HG02642 (cell line): ENCODE data around the gene RITA1.
A peak's percentile ranks its signal among the peaks of the same experiment; 100 is the strongest.

Source experiments
- ATAC-seq: cut with Tn5 transposase; IDR thresholded peaks from one replicate; pipeline ENCODE4 v1.9.1; 2021; ENCODE audit warnings: mild to moderate bottlenecking; ENCODE audit not compliant: unreplicated experiment, poor library complexity

RITA1 gene

DNA sequence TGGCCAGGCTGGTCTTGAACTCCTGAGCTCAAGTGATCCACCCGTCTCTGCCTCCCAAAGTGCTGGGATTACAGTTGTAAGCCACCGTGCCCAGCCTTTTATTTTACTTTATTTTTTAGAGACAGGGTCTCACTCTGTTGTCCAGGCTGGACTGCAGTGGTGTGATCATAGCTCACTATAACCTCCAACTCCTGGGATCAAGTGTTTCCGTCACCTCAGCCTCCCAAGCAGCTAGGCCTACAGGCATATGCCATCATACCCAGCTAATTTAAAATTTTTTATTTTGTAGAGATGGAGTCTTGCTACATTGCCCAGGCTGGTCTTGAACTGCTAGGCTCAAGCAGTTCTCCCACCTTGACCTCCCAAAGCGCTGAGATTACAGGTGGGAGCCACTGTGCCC lies 39.4 kb downstream of the RITA1 start:
- ATAC-seq, result no peak

DNA sequence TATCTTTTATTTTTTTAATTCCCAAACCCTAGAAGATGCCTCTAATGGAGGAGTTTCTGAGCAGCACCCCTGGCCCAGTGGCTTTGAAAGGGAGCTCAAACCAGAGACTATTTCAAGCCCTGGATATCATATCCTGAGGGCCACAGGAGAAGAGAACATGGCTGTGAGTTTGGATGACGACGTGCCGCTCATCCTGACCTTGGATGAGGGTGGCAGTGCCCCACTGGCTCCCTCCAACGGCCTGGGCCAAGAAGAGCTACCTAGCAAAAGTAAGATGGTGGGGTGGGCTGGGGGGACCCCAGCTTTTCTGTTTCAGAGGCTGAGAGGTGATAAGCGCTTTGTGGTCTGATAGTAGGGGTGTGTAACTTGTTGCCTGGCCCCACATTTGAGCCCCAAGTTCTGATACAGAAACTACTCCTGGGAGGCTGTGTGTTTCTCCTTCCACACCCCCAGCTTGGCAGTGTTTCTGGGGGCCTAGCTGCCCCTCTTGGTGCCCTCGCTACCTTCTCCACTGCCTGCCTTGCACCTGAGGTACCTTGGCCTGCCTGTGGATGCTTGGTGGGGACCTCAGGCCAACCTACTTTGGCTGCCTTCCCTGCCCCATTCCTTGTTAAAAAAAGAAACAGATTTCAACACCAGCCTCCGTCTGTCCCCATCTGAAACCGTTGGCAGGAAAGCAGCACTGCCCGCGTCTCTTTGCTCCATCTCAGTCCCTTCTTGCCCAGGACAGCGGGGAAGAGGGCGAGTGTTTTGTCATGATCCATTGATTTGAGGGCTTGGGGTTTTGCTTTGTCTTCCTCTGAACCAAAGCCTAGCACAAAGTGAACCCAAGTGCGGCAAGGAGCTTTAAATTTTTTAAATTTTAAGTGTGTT lies 41.4 kb downstream of the RITA1 start:
- ATAC-seq, result no peak

DNA sequence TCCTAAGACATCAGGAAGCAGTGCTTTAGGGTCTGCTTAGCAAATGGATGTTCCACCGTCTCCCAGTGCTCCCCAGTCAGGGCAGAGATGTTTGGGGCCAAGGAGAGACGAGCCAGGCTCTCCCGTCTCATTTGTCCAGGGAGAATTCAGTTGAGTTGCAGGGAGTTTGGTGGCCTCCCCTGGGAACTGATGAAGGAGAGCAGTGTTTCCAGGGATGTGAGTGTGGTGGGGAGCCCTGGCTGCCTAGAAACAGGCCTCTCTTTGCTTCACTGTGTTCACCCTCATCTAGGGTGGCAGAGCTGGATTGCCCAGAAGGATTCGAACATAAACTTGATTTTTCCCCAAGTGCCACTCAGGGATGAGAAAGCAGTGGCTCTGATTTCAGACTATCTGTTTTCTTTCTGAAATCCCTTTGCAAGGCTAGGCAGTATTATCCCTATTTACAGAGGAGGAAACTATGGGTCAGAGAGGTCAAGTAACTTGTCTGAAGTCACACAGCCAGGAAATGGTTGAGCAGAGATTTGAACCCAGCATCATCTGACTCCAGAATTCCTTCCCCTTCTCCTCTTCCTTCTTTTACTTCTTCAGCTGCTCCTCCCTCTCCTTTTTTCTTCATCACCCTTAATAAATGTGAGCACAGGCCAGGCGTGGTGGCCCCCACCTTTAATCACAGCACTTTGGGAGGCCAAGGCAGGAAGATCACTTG lies 42.3 kb downstream of the RITA1 start:
- ATAC-seq, result no peak

DNA sequence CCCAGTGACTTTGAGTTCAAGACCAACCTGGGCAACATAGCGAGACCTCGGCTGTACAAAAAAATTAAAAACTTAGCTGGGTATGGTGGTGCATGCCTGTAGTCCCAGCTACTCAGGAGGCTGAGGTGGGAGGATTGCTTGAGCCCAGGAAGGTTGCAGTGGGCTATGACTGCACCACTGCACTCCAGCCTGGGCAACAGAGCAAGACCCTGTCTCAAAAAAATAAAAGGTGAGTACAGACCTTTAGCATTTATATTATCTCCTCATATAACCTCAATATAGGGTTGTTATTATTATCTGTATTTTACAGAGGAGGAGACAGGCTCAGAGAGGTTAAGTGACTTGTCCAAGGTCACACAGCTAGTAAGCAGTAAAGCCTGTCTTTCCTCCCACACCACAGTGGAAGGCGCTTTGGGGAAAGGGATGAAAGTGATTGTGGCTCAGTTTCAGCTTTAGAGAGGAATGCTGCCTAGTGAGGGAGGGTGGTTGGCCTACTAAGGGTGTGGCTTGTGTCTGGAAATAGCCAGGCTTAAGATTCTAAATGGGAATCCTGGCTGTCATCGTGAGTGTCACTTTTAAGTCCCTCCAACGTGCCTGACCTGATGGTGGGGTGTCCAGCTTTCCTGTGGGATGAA lies 43.0 kb downstream of the RITA1 start:
- no peak for ATAC-seq

DNA sequence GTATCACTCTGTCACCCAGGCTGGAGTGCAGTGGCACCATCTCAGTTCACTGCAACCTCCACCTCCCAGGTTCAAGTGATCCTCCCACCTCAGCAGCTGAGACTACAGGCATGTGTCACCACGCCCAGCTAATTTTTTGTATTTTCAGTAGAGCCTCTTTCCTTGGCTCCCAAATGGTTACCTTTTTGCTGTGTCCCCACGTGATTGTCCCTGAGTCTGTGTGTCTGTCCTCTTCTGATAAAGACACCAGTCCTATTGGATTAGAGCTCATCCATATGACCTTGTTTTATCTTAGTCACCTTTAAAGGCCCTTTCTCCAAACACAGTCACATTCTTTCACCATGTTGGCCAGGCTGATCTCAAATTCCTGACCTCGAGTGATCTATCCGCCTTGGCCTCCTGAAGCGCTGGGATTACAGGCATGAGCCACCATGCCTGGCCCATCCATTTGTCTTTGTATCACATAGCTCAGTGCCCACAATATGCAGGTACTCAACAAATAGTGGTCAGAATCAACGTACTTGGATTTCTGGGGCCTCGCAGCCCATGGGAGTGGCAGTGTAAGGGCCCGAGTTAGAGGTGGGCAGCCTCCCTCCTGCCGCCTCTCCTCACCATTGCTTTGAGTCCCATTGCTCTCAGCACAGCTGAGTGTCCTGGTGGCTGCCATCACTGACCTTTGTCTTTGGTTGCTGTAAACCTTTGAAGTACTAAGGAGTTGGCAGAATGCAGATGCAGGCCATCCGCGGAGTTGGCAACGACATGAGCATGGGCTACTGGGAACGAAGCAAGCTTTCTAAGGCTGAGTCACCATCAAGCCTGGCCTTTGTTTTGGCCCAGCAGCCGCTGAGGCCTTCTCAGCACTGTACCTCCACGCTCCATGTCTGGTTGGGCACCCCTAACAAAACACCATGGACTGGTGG lies 45.1 kb downstream of the RITA1 start:
- peak; percentile 13 for ATAC-seq

DNA sequence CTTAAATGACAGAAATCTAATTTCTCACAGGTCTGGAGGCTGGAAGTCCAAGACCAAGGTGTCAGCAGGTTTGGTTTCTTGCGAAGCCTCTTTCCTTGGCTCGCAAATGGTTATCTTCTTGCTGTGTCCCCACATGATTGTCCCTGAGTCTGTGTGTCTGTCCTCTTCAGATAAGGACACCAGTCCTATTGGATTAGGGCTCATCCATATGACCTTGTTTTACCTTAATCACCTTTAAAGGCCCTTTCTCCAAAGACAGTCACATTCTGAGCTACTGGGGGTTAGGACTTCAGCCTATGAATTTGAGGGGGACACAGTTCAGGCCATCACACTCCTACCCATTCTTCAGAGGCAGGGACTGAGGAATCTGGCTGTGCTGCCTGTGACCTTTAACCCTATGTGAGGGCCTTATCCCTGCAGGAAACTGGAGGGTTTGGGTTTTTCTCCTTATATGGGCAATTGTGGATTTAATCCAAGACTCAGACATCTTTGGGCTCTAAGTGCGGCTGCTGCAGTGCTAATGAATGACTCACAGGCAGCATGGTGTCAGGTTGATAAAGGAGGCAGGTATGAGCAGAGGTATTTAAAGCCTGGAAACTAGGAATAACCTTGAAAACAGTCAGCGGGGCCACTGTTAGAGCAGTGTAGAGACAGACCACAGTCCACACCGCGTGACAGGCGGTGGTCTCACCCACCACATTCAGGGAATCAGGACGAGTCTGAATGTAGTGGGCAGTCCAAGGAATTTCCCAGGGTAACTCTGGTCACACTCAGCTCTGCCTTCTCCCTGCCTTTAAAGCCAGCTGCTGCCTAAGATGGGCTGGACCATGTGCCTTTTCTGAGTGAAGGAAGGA lies 45.9 kb downstream of the RITA1 start:
- ATAC-seq, result no peak

DNA sequence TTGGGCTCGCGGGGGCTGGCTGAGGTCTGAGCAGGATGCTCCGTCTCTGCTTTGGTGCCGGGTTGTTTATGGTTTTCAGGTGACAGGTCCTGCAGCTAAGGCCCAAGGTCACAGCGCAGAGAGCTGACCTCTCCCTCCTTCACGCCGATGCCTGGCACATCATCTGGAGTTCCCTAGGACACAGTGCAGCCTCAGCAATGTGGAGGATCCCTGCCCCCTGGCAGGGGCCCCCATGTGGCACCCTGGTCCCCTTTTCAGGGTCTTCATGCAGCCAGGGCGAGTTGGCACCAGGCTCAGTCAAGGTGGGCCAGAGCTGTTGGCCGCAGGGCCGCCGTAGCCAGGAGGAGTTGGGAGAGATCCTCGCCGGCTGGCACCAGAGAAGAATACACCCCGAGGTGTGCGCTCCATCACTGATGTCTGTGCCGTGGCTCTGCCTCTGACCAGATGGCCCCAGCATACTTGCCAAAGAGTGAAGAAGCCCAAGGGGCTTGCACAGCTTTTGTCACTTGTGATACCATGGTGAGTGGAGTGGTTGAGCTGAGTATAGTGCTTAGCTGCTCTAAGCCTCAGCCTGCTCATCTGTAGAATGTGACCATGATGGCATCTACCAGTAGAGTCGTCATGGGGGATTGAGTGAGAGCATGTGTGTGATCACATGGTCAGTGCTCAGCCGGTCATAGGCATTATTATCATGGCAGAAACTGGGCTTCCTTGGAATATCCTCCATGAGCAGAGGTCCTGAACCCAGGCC lies 46.7 kb downstream of the RITA1 start:
- no peak for ATAC-seq

DNA sequence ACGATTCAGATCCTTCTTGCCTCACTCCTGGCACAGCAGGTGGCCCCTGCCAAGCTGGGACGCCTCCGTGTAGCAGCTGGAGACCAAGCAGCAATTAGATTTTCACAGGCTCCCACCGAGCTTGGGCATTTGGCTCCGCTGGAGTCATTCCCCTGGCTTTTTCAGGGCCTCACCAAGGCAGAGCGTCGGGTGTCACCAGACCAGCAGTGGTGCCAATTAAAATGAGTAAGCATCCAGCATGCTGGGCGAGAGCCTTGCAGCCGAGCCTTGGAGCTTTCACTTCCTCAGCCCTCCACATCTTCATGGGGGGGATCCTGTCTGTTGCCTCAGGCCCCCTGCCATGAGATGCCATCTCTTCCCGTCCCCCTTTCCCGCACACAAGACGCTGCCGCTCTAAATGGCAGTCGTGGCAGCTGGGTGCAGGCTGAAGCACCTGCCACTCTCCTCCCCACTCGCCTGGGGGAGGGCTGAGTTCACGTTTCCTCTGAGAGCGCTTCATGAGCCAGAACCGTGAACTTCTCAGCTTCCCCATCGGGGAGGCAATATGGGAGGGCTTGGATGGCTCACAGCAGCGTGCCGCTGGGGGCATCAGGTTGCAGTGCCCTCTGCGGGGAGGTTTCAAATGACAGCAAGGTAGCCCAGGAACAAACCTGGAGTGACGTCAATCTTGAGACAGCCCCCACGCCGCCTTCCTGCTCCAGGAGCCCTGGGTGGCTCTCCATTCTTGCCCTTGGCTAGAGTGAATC lies 47.5 kb downstream of the RITA1 start:
- ATAC-seq, result peak; percentile 64

DNA sequence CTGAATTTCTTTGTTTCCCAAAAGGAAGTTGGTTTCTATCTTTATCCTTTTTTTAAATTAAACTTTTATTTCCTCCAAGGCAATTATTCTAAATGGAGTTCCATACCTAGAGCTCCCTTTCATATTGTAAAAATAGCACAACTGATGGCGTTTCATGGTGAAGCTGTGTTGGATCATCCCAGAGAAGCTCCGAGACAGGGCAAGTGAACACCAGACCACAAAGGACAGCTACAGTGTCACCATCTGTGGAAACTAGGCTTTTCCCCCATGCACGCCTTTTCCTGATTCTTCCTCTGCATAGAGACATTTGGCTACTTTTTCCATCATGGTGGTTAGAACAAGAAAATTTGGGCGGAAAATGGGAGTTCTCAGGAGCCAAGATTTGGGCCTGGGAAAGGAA lies 48.4 kb downstream of the RITA1 start:
- ATAC-seq, result no peak

DNA sequence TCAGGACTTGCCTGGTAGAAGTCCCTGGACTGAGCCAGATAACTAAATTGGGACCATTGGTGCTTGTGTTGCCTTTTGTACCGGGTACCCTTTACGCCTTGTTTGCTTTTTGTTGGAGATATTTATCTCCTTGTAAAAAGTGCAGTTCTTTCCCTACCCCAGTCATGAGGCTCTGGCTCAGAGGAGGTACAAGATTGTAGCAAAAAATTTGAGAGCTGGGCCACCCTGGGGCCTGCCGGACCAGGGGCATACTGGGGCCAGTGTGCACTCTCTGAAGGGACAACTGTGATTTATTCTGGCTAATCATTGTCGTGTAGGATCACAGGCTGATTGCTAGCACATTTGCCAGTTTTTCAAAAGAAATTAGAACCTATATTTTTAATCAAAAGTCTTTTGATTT lies 49.0 kb downstream of the RITA1 start:
- ATAC-seq, result no peak

DNA sequence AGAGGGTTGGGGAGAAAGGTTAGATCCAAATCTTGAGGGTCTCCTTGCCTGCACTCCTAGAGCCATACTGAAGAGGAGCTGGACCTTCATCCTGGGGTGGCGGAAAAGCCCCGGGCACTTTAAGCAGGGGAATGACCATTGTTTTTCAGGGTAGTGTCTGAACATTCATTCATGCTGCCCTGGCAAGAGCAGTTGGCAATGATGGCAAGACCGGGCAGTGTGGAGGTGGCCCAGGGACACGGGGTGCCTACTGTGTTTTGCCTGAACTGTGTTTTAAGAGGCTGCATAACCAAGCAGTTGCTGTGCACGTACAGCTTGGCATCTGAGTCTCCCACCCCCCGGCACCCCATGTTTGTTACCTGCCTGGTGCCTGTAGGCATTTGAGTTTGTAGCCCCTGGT lies 50.5 kb downstream of the RITA1 start:
- no peak for ATAC-seq

DNA sequence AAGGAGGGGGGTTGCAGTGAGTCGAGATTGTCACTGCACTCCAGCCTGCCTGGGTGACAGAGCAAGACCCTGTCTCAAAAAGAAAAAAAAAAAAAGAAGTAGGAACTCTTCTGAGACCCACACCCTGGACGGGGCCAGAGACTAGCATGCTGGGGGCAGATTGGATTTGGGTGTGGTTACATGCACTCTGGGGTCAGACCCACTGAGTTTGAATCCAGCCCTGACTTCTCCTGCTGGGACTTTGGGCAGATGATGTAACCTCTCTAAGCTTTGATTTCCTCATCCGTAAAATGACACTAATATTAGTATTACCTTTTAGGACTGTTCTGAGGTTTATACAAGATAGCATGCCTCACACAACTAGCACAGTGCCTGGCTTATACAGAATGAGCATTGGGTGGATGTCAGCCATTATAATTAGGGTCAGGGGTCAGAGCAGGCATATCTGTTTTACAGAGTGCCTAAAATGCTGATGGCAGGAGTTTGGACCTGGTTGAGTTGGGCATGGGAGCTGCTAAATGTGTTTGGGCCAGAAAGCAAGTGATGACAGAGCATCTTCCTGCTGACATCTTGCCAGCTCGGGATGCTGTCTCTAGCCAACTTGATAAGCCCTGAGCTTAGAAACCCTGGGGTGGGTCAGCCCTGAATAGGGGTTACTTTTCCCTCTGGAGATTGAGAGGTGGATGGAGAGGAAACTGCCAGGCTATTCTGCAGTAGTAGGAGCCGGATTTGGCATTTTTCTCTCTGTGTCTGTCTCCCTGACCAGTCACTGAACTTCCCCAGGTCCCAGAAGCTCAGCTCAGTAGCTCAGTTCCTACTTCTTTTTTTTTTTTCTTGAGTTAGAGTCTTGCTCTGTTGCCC lies 51.2 kb downstream of the RITA1 start:
- no peak for ATAC-seq

DNA sequence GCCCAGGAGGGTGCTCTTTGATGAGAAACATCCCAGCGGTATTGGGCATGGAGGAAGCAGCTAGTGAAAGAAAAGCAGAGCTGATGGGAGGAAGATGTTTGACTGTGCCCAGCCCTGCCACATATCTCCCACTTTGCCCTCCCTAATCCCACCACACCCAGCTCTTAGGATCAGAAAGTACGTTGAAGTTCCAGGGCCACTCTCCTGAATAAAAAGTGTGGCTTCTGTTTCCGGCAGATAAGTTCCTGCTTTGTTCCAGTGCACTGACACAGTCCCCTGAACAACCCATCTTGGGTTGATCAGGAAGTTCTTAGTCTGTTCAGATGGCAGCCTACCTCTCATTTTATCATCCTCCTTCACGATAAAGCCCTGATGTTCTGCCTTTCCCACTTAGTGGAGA lies 52.2 kb downstream of the RITA1 start:
- ATAC-seq, result no peak

DNA sequence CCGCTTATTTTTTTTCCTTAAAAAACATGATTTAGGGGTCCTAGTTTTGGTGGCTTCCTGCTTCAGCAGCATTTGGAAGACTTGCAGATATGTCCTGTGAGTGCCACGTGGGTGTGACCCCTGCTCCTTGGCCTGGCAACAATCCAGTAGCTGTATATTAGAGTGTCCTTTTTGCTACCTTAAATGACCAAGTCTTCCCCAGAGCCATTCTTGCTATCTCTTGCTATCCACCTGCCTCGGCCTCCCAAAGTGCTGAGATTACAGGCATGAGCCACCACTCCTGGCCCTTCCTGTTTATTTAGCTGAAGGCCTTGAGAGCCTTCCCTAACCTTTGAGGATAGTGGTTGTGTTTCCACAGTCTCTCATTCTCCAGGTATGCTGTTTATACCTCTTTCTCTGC lies 52.8 kb downstream of the RITA1 start:
- ATAC-seq, result no peak

DNA sequence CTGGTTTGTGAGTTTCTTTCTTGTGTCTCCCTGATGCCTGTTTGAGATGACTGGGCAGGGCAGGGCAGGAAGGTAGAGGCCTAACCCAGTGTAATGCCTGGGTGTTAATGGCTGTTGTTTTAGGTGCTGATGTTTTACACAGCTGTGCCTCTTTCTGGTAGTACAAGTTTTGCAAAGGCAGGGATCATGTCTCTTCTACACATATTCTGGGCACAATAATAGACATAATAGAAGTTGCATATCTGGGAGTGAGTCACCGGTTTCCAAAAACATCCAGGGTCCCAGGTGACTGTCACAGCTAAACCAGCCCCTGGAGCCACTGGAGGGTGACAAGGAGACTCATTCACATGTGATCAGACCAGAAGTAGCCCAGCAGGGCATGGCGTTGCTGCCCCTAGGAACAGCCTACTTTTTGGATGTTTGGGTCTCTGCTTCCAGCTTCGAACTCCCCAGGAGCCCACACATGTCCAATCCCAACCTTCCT lies 53.8 kb downstream of the RITA1 start:
- ATAC-seq, result no peak

DNA sequence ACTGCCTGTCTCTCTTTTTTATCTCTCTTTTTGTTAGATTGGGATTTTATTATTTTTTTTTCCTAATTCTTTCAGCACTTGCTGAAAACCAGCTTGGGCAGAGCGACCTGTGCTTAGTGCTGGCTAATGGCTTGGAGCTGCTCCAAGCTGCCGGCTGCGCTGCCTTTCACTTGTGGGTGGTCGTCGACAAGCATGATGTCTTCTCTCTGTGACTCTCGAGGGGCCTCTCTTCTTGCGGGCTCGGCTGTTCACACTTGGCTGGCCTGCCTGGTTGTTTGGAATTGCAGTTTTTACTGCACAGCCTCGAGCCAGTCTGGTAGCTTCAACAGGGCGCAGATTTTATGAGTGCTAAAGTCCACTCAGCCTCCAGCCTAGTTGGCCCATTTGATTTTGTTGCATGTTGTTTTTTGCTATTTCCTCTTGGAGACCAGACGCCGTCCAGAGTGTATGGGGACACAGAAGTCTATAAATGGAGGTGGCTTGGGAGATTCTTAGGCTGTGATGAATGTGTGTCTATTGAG lies 54.4 kb downstream of the RITA1 start:
- no peak for ATAC-seq

DNA sequence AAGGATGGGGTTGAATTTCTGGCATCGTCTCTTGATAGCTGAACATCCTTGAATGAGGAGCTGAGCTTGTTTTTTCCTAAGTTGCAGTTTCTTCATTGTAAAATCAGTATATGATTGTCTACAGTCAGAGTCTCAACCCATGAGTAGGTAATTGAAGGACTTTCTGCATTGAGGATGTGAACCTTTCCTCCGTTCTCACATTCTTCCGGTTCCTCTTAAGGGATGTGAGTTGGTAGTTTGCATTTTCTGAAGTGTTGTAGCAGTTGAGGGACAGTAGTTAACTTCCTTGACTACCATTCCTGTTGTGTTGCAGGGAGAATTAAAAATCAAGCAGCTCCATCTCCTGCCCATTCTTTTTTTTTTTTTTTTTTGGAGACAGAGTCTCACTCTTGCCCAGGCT lies 54.9 kb downstream of the RITA1 start:
- no peak for ATAC-seq
